Stimulated activated CD8-positive, alpha-beta memory T cell treated with anti-CD3 and anti-CD28 coated beads, Interleukin-15, amount 100 ng/mL, for 24 hours (primary cell): Measurements from ENCODE around the gene C5orf47.

Experiments
- DNase-seq: peaks from one replicate; pipeline ENCODE4 v3.0.0-alpha.2; 2020; ENCODE audit warnings: low read depth

C5orf47 gene, protein sequence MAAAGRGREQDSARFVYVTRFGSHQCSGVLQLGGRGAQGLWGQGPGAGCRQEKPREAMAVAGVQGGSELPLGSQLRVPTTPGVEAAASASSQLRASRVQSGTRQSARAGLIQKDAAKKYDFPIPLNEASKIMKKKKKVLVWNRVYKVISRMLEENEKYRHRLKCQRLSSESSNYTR

DNA sequence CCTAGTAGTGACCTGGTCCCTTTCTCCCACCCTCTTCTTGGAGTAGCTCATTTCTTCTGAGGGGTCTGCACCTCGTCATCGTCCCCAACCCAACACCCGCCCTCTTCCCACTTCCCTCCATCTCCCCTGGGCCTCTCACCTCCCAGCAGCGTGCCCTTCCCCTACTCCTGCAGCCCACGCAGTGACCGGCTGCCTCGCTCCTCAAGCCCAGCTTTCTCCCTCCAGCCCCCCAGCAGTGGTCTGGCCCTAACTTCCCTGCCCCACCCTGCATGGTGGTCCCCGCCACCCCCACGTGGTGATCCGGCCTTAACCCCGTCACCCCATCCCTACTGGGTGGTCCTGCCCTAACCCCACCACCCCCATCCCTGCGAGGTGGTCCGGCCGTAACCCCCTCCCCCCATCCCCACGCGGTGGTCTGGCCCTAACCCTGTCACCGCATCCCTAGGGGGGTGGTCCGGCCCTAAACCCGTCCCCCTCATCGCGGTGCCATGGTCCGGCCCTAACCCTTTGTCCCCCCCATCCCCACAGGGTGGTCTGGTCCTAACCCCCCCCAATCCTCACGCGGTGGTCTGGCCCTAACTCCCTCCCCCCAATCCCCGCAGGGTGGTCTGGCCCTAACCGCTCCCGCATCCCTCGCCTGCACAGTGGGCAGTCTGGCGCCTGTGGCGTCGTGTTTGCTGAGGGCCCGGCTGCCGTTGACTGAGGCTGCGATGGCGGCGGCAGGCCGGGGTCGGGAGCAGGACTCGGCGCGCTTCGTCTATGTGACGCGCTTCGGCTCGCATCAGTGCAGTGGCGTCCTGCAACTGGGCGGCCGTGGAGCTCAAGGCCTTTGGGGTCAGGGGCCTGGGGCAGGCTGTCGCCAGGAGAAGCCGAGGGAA lies at the start of gene C5orf47:
Gene C5orf47 (plus strand): TSS at position 617 of the 878 bp plus-strand sequence. CDS start 94 bp downstream, at position 711.
- DNase-seq: no peak

DNA sequence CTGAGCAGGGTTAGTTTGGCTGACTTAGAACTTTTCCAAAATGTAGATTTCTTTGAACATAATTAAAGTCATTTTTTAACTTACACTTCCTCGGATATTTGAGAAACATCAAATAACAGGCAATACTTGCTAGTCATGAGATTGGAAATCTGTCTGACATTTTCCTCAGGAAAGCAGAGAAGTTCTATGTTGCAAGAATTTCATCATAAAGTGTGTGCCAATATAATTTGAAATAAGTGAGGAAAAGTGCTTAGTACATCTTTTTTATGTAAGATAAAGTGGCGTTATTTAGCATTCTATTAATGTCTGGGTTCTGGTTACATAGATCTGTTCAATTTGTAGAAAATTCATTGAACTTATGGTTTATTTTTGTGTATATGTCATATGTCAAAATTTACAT lies 48.7 kb upstream of the C5orf47 start:
- no peak for DNase-seq

DNA sequence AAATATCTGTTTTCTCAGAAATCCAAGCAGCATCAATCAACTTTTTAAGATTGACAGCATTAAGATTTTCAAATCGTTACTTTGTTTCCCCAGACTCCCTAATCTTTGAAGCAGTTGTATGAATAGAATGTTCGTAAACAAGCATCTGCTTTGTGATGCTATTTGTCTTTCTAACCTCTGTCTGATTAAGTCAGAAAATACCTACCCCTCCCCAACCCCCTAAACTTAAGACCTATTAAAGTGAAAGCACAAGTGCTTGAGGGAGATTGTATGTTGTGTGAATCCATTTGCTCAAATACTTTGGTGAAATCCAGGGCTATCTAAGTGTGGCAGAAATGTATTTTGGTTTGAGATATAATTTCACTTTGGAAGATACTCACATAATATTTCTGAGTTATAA lies 47.9 kb upstream of the C5orf47 start:
- no peak for DNase-seq

DNA sequence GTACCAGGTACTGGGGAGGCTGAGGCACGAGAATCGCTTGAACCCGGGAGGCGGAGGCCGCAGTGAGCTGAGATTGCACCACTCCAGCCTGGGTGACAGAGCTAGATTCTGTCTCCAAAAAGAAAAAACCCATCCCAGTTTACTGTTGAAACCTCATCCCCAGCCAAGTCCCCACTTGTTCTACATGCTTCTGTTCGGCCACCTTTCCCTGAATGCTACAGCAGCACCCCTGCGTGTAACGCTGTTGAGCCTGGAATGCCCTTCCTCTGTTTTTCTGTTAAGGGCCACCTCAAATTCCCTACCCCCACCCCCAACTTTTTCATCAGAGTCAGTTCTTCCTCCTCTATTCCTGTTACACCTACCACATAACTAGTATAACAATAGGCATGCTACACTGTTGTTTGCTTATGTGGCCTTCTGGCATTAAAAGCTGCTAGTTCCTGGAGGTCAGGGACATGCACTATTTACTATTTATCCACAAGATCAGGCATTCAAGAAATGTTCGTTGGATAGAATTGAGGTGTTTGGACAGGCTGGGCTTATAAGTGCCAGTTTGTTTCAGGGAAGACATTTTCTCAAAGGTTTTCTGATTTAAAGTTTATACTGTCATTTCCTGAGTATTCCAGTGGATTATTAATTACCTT lies 47.1 kb upstream of the C5orf47 start:
- no peak for DNase-seq

DNA sequence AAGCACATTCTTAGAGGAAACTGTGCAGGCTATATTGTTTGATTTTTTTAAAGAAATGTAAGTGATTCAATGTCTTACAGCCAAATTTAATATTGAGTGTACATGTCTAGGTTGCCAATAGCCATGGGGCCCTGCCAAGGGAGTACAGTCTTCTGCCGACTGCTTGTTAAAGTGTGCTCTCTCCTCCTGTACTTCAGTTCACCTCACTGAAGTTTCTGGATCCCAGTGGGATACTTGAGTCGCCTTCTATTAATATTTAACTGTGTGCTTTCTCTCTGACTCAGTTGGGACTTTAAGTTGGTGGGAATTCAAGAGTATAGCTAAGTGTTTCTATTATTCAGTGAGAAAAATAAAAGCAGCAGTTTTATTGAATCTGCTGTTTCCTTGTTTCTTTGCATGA lies 44.5 kb upstream of the C5orf47 start:
- DNase-seq: no peak

DNA sequence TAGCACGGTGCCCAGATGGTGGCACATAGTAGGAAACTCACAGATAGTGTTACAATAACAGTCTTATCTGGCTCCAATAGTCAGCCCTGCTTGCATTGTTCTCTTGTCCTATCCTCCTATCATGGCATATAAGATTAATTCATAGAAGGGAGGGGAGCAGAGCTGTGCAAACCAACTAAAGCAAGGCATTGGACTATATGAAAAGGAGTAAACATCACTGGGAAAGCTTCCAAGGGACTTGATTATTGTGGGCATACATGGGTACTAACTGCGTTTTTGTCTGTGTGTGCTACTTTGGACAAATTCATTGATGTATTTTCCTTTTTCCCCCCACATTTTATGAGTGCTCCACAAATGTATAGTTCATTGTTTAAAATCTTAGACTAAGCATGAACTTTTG lies 43.8 kb upstream of the C5orf47 start:
- no peak for DNase-seq

DNA sequence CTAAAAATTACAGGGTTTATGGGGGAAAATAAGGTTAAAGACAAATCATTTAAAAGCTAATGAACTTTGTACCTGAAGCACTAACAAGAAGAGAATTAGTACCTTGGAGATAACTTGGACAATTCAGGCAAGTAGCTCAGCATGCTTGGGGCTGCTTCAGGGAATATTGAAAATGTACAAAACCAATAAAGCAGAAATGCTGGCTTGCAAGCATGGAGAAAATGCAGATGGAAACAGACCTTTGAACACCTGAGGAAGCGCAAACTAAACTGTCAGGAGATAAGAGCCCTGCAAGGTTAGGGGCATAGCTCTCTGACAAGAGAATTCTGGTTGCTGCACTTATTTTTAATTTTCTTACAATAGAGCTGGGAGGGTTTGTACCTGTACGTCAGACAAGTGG lies 42.6 kb upstream of the C5orf47 start:
- no peak for DNase-seq

DNA sequence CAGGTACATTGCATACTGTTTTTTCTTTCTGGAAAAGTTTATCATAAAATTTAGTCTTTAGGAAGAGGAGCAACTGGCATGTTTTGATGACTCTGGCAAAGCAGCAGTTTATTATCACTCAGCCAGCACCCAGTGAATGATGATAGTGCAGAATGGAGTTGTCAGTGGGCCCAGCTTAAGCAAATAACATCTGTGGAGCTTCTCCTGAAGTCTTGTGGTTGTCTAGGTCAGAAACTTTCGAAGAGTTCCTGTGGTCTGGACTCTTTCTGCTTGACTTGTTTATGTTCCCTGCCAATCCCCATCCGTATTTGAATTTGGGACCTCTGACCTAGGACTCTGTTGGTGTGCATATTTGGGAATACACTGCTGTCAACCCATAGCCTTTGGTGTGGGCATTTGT lies 38.1 kb upstream of the C5orf47 start:
- DNase-seq: no peak

DNA sequence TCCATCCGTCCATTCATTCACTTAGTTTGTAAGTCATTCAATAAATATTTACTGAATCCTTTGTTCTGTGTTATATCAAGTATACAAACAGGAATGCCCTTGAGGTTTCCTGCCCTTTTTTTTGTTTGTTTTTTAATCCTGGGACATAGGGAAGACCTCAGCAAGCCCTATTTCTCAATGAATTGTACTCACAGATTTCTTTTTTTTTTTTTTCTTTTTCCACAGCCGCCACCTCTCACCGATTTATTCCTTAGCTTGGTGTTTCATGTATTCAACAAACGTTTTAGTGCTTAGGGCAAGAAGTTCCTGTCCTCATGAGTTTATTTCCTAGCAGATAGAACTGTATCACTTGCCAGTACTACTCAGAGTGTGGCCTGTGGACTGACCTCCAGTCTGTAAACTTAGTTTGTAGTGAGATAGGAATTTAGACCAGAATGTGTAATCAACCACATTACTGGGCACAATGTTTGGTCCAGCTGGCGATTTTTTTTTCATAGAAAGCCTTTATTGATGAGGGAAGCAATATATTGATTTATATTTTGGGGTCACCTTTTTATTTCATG lies 35.4 kb upstream of the C5orf47 start:
- DNase-seq: no peak

DNA sequence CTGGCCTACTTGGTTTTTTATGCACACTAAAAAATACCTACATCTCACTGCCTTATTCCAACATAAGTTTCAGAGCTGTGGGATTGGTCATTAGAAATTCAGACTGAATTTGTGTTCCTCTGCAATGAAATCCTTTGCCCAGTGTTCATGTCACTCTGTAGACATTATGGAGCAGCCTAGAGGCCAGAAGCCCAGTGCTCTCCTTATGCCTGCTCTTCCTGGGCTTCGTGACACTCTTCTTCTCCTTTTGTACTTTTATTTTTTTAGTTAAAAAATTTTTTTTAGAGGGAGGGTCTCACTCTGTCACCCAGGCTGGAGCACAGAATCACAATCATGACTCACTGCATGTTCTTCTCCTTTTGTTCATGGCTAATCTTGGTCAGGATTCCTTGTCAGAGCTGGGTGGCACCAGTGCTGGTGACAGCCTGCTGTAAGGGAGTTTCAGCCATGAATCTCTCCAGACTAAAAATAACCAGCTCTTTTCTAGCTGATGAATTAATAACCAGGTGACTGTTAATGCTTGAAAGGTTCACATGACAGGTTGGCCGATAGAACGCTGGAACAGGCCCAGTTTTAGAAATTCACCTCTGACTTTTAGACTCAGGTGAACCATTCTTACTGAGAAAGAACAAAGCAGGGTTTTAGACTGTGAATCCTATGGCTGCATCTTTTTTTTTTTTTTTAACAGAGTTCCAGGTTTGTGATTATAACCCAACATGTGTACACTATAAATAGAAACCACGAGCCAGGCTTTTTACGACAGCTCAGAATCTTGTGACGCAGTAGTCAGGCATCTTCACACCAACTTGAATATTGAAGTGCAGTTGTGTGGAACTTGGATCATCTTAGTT lies 34.1 kb upstream of the C5orf47 start:
- no peak for DNase-seq

DNA sequence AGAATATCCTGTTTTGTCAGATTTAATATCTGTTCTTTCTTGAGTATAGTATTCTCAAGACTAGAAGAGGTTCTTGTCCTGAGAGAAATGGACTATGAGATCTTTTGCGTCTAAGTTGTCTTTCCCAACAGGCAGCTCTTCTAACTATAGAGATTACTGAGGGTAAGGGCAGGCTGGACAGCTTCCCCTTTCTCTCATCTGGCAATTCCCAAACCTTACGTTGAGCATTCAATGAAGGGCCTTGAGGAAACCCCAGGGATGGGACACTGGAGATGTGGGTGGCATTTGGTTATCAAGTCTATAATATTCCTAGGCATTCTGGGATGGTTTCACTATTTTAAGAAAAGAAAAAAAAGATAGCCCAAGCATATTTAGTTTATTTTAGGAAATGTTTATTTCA lies 28.0 kb upstream of the C5orf47 start:
- DNase-seq: no peak

DNA sequence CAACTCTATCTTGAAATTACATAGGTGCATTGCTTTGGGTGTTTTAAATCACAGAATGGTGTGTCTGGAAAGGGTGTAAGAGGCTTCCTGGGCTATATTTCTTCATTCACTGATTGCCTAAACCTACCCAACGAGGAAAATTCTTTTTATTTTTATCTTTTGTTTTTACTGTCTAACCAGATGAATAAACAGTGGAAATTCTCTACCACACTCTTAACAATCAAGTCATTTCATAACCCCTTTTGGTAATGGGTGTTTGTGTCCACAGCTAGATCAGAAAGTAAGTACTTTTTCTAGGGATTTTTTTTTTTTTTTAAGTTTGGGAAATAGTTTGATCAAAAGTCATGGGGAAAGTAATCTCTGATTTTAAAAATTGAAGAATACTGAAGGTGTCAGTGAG lies 27.6 kb upstream of the C5orf47 start:
- no peak for DNase-seq

DNA sequence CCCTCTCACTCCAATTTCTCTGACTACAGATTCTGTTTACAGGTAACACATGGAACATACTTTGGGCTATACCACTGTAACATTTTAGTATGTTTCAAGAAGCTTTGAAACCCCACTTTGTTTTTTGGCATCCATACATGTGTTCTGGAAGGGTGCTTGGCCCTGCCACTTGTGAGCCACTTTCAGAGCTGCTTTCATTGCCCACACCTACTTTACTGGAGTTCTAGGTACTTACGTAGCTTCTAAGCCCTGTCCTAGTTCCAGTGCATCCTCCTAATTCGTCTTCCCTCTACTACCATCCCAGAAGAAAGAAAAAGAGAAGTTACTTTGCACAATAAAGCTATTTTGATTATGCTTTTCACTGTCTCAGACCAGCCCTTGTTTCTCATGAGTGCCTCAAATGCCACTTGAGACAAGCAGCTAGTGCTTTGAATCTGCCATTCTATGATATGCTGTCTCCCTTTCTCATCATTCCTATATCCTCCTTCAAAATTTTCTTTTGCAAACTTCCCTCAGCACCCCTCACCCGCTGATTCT lies 26.5 kb upstream of the C5orf47 start:
- no peak for DNase-seq

DNA sequence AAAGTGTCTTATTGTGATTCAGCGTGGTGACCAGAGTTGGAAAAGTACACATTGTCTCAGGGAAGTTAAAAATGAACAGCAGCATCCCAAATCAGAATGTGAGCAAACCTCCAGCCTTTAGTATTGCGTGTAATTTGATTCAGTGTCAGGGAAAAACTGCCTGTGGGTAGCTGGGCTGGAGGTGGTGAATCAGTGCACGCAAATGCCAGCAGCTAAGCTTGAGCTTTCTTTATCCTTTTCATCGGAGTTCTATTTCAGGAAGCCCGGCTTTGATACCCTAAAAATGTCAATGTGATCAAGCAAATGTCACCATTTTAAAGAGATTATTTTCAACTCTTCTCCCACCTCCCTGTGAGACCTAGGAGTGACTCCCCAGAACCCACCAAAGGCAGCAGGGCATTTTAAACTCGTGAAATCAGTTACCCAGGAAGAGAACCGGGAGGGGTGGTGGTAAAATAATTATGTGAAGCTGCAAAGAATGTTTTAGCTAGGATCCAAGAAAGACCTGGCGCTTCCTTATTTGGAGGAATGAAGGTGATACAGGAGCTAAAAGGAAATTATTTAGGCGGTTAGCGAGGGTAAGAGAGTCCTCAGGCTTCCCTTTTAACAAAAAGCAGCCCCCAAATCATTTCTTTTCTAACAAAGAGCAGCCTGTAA lies 25.7 kb upstream of the C5orf47 start:
- no peak for DNase-seq

DNA sequence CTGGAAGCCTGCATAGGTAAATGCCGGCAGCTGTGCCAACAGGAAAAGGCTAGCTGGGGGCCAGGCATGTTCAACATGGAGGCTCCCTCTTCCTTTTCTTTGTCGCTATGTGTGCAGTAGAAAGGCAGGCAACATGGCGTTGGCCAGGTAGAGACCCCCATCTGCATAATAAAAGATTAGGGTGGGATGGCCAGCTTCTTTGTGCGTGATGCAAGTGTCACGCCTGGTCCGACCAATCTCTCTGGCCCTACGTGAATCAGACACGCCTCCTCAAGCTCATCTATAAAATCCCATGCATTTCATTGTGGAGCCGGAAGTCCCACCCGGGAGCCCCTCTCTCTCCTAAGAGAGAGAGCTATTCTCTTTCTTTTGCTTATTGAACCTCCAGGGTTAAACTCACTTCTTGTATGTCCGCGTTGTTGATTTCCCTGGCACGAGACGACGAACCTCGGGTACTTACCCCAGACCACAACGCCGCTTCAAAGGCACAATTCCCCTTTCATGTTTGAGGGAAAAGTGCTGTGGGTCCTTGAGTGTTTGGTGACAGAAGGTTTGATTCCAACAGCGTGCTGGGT lies 25.0 kb upstream of the C5orf47 start:
- DNase-seq: no peak

DNA sequence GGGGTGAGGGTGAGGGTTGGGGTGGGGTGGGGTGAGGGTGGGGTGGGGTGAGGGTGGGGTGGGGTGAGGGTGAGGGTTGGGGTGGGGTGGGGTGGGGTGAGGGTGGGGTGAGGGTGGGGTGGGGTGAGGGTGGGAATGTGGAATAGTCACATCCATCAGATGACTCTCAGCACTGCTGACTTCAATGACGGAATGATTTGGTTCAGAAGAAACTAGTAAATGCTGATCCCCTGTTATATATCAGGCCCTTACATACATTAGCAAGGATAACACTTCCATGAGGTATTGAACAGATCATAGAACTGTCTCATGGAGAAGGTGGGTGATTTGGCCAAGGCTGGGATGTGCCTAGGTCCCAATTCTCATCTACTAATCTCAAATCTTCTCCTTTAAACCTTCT lies 24.5 kb upstream of the C5orf47 start:
- no peak for DNase-seq

DNA sequence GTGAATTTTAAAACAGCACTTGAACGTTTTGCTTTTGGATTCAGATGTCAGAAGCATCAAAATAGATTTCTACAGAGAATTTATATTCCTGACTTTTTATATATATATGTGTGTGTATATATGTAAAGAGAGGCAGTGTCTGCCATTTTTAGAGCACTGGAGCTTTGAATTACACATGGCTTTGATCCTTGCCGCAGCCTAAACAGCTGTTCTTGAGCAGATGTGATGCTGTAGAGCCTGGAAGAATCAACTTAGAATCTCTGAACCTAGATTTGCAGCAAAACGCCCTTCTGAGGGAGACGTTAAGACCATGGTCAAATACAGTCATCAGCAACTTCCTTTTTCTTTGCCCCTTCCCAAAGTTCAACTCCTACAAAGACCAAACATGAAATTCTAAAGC lies 21.7 kb upstream of the C5orf47 start:
- no peak for DNase-seq

DNA sequence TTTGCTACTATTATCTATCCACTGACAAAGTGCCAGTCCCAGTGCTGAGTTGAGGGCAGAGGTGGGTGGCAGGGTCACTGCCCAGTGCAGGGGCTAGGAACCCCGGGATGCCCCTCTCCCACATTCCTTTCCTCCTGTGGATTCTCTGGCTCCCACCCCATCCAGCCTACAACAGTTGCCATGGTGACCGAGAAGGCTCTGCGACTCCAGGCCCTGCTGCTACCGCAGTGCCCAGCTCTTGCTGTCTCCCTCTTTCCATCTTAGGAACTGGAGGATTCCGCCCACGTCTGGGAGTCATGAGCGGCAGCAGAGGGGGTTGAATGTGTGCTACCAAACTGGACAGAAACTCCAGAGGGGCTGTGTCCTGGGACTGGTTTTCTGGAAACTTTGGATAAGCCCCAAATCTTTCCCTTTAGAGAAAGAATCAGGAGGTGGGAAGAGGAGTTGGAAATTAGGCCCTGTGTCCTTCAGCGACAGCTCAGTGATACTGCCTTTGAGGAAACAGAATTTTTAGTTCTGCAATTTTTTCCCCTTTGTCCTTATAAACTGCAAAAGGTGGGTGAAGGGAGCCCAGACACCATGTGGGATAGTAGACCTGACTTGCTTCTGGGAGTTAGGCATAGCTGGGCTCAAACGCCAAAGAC lies 20.7 kb upstream of the C5orf47 start:
- DNase-seq: no peak

DNA sequence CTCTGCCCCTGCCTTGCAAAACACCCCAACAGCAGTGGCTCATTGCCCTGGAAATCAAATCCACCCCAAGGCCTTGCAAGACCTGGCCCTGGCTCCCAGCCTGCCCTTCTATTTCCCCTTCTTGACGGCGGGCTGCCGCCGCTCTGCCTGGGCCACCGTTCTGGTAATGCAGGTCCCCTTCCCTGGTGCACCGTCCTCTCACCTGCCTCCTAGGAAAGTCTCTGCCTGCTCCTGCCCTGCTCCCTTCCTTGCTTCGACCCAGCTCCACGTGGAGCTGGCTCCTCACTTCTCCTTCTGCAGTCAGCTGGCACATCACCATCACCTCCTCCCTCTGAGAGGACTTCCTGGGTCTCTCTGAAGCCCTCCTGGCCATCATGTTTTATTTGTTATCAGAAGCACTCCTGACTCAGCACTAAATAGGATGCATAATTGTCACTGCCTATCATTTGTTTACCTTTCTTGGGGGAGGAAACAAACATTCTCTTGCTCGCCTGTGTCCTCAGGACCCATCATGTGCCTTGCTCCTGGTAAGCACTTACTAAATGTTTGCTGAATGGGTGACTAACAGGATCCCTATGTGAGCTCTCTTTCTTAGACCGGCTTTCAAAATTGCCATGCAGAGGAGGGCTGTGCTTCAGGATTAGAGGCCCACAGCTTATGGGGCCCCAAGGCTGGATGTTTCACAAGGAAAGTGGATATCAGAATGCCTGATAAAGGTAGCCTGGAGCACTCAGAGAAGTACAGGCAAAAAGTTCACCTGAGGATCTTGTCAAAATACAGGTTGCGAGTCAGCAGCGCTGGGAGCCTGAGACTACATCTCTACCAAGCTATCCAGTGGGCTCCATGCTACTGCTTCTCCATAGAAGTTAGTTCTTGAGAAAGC lies 19.6 kb upstream of the C5orf47 start:
- no peak for DNase-seq
